HCT116 (cell line): ENCODE measurements around the gene IL15. TPM values are rescaled to one million over a fixed set of nuclear protein-coding genes. Genes with fewer than 3 reads are reported as not detected.

ENCODE experiments used
- ATAC-seq: fragments of 200-7000 bp; cut with Tn5 transposase; 2 replicates; pipeline ENCODE4 v1.9.1; 2020; ENCODE audit warnings: mild to moderate bottlenecking, moderate library complexity
- BruUV-seq: library from RNA; stranded (reverse); fragments of 400-500 nt; replicated peaks from 2 replicates; lab custom pipeline; 2021; lab: Mats Ljungman, UMichigan
- CTCF ChIA-PET: fragments of 300-600 bp; sonication (Branson Sonifier 250); formaldehyde crosslinking; loops from one replicate; lab custom pipeline; 2021; ENCODE audit warnings: antibody characterized with exemption; lab: Charles Lee
- POLR2A ChIA-PET: fragments of 300-600, 350-600 bp; sonication (Branson Sonifier 250); formaldehyde crosslinking; loops from one replicate; lab custom pipeline; 2021; ENCODE audit warnings: antibody characterized with exemption; lab: Charles Lee
- RAD21 ChIA-PET, 2 experiments: fragments of 300-600 bp; sonication (Branson Sonifier 250); formaldehyde crosslinking; loops; one replicate each; lab custom pipeline; 2023; ENCODE audit warnings: low total read pairs in 2 of 2; ENCODE audit not compliant: uncharacterized antibody in 2 of 2, unreplicated experiment in 2 of 2, low non-redundant PET in 1 of 2; lab: Charles Lee
- DNase-seq: peaks from one replicate; pipeline ENCODE4 v3.0.0-alpha.2; 2010; ENCODE audit warnings: low read depth, low spot score
- H2AFZ ChIP-seq: fragments of 200-600 bp; shearing (Covaris generic), sonication (generic); 2 replicates; pipeline ENCODE4 v1.6.1; 2017; ENCODE audit warnings: low read depth, mixed run types, mixed read lengths, antibody characterized with exemption, low read length; ENCODE audit not compliant: poor library complexity, severe bottlenecking
- H3K27ac ChIP-seq: 2 replicates; pipeline ENCODE4 v1.5.1; 2012; ENCODE audit warnings: low read depth, low read length
- H3K27me3 ChIP-seq: fragments of 200-600 bp; sonication (generic); 2 replicates; pipeline ENCODE4 v1.6.1; 2016; ENCODE audit warnings: mixed run types, low read length, mixed read lengths; ENCODE audit not compliant: insufficient read depth
- H3K36me3 ChIP-seq, 2 experiments: fragments of 200-500 bp in 1 of 2; fragments of 200-600 bp in 1 of 2; sonication (Bioruptor generic) in 1 of 2; sonication (generic) in 1 of 2; 2 replicates each; pipeline versions ENCODE4 v1.5.1 to v1.6.1; 2014 to 2016; ENCODE audit warnings: low read length in 2 of 2, inconsistent platforms in 1 of 2, mixed read lengths in 1 of 2, mixed run types in 1 of 2; ENCODE audit not compliant: insufficient read depth in 2 of 2, control insufficient read depth in 1 of 2
- H3K4me1 ChIP-seq, 2 experiments: fragments of 200-600 bp in 1 of 2; sonication (generic) in 1 of 2; 2 replicates each; pipeline versions ENCODE4 v1.5.1 to v1.6.1; 2012 to 2017; ENCODE audit warnings: low read length in 2 of 2, inconsistent platforms in 1 of 2, mild to moderate bottlenecking in 1 of 2, mixed read lengths in 1 of 2, mixed run types in 1 of 2, moderate library complexity in 1 of 2; ENCODE audit not compliant: insufficient read depth in 2 of 2, control insufficient read depth in 1 of 2
- H3K4me2 ChIP-seq: fragments of 200-600 bp; sonication (generic); 2 replicates; pipeline ENCODE4 v1.6.1; 2017; ENCODE audit warnings: mixed run types, low read length, mixed read lengths
- H3K4me3 ChIP-seq, 2 experiments: fragments of 200-600 bp in 1 of 2; sonication (generic) in 1 of 2; replicated peaks in 1 of 2; 2 replicates each; pipeline ENCODE4 v1.5.1; 2011 to 2016; ENCODE audit warnings: low read length in 2 of 2, control low read depth in 1 of 2, low read depth in 1 of 2, mild to moderate bottlenecking in 1 of 2, mixed read lengths in 1 of 2, mixed run types in 1 of 2
- H3K79me2 ChIP-seq: fragments of 200-600 bp; sonication (generic); 2 replicates; pipeline ENCODE4 v1.6.1; 2017; ENCODE audit warnings: mild to moderate bottlenecking, mixed run types, low read length, moderate library complexity, mixed read lengths; ENCODE audit not compliant: insufficient read depth
- H3K9ac ChIP-seq: fragments of 200-600 bp; sonication (generic); 2 replicates; pipeline ENCODE4 v1.6.1; 2016; ENCODE audit warnings: low read length, mixed read lengths
- H3K9me2 ChIP-seq: fragments of 200-600 bp; sonication (generic), shearing (Covaris generic); 2 replicates; pipeline ENCODE4 v1.6.1; 2017; ENCODE audit warnings: mixed run types, mild to moderate bottlenecking, moderate library complexity; ENCODE audit not compliant: insufficient read depth
- H3K9me3 ChIP-seq, 2 experiments: fragments of 200-500 bp in 1 of 2; fragments of 200-600 bp in 1 of 2; sonication (Bioruptor generic) in 1 of 2; sonication (generic) in 1 of 2; 2 replicates each; pipeline ENCODE4 v1.6.1; 2014 to 2017; ENCODE audit warnings: low read length in 2 of 2, mixed read lengths in 2 of 2, inconsistent platforms in 1 of 2, low read depth in 1 of 2, mild to moderate bottlenecking in 1 of 2, mixed run types in 1 of 2, moderate library complexity in 1 of 2; ENCODE audit not compliant: control insufficient read depth in 1 of 2, insufficient read depth in 1 of 2
- H4K20me1 ChIP-seq: fragments of 200-600 bp; sonication (generic), shearing (Covaris generic); 2 replicates; pipeline ENCODE4 v1.6.1; 2017; ENCODE audit warnings: mixed run types, mild to moderate bottlenecking, moderate library complexity; ENCODE audit not compliant: insufficient read depth
- CTCF ChIP-seq, 3 experiments: fragments of 200-600 bp in 1 of 3; sonication (generic) in 1 of 3; IDR thresholded peaks in 2 of 3; conservative IDR thresholded peaks in 1 of 3; 2 replicates each; pipeline ENCODE4 v1.5.1; 2012 to 2017; ENCODE audit warnings: low read depth in 2 of 3, low read length in 2 of 3, antibody characterized with exemption in 1 of 3, borderline replicate concordance in 1 of 3, control low read depth in 1 of 3, mild to moderate bottlenecking in 1 of 3, mixed read lengths in 1 of 3, mixed run types in 1 of 3, moderate library complexity in 1 of 3; ENCODE audit not compliant: insufficient read depth in 1 of 3
- ELF1 ChIP-seq: IDR thresholded peaks from 2 replicates; pipeline ENCODE4 v1.6.1; 2012; ENCODE audit warnings: low read depth, borderline replicate concordance
- EZH2 ChIP-seq: fragments of 200-600 bp; sonication (generic); IDR thresholded peaks from 2 replicates; pipeline ENCODE4 v1.6.1; 2017; ENCODE audit warnings: antibody characterized with exemption, mixed run types
- JUND ChIP-seq: IDR thresholded peaks from 2 replicates; pipeline ENCODE4 v1.6.1; 2012
- RAD21 ChIP-seq: IDR thresholded peaks from 2 replicates; pipeline ENCODE4 v1.6.1; 2012; ENCODE audit warnings: low read depth, mild to moderate bottlenecking
- intact Hi-C: fragments of 100-400 bp; cut with micrococcal nuclease; formaldehyde crosslinking; loops from 2 replicates; pipeline ENCODE4 v1.10.0; 2022
- total RNA-seq: library from RNA; stranded (reverse); gene quantifications from one replicate; pipeline ENCODE4 v1.2.1, GENCODE V29; 2021; ENCODE audit not compliant: unreplicated experiment
- TF ChIP-seq, protein P1 (sequence below): IDR thresholded peaks from 2 replicates; pipeline ENCODE4 v1.6.1; 2011; ENCODE audit warnings: mild to moderate bottlenecking, low read length, moderate library complexity; ENCODE audit not compliant: insufficient replicate concordance; ENCODE audit errors: extremely low read depth

The IL15 gene
- total RNA-seq, 1 experiment from 2014 or later, result 1.2 TPM

DNA sequence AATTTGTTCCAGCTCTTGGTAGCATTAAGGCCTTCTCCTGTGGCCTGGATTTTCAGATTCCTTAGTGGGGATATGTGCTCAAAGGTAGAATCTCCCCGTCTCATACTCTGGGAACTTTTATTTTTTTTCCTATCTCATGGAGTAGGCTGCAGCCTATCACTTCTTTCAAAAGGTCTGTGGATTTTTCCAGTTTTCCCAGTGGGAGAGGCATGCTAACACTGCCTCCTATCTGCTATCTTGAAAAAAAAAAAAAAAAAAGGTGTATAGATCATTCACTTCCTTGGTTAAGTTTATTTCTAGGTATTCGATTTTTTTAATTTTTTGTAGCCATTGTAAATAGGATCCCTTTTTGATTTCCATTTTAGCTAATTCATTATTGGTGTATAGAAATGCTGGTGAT lies 67.1 kb downstream of the IL15 start:
- H3K79me2 ChIP-seq, result no peaks in the 10 kb centered on the region
- intact Hi-C loops, result no loop called here
- no peak overlapping the region for H3K4me3 ChIP-seq
- CTCF ChIA-PET, result interaction anchor here (1.3 to 2.0 kb wide), 4 partner anchors 8 to 357 kb away, joined by 3 to 8 read pairs (median 4); no protein-coding TSS in a partner anchor
- no peak overlapping the region for H3K27ac ChIP-seq
- no peaks in the 10 kb centered on the region for H3K36me3 ChIP-seq
- no TSS peak for BruUV-seq
- no peaks in the 10 kb centered on the region for H3K27me3 ChIP-seq
- POLR2A ChIA-PET, result no interaction called here
- no peak overlapping the region for H2AFZ ChIP-seq
- no peak overlapping the region for H3K4me2 ChIP-seq
- H3K9me3 ChIP-seq, result no peaks in the 10 kb centered on the region
- no peak overlapping the region for H3K9ac ChIP-seq
- DNase-seq (no peak), ATAC-seq (no peak)
- no peaks in the 10 kb centered on the region for H4K20me1 ChIP-seq
- H3K9me2 ChIP-seq, result peaks cover 3% of the 10 kb centered on the region; the same call in 1 of the 2 replicates
- no peak for TF ChIP-seq EZH2
- TF ChIP-seq CTCF (IDR thresholded peaks at IDR 0.05 in 2 of 3, conservative IDR thresholded peaks at IDR 0.05 in 1 of 3; ENCODE audit: borderline replicate concordance in 1 of 3, insufficient read depth in 1 of 3, low read depth in 2 of 3, low read length in 2 of 3), result peak in 2 of 3 experiments; percentile 7 to 20; a peak in 3 of 6 replicates
- TF ChIP-seq, protein P1, sequence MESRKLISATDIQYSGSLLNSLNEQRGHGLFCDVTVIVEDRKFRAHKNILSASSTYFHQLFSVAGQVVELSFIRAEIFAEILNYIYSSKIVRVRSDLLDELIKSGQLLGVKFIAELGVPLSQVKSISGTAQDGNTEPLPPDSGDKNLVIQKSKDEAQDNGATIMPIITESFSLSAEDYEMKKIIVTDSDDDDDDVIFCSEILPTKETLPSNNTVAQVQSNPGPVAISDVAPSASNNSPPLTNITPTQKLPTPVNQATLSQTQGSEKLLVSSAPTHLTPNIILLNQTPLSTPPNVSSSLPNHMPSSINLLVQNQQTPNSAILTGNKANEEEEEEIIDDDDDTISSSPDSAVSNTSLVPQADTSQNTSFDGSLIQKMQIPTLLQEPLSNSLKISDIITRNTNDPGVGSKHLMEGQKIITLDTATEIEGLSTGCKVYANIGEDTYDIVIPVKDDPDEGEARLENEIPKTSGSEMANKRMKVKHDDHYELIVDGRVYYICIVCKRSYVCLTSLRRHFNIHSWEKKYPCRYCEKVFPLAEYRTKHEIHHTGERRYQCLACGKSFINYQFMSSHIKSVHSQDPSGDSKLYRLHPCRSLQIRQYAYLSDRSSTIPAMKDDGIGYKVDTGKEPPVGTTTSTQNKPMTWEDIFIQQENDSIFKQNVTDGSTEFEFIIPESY, result no peak
- TF ChIP-seq RAD21, result peak; percentile 33
- no peak for TF ChIP-seq JUND
- TF ChIP-seq ELF1, result no peak
- RAD21 ChIA-PET, result no interaction called here
- H3K4me1 ChIP-seq, result no peaks in the 10 kb centered on the region
